ENCODE data around the gene RIMKLB.
"Not testable (repeated sequence)": the region's sequence is repeated elsewhere in the genome, so short reads cannot be mapped to it uniquely, and the experiment has no call there.

- TF ChIP-seq MXI1 (IDR thresholded peaks at IDR 0.05; ENCODE audit: borderline replicate concordance, low read depth, low read length); MAZ (IDR thresholded peaks at IDR 0.05; ENCODE audit: borderline replicate concordance, low read depth, low read length); POLR2A (IDR thresholded peaks at IDR 0.05; ENCODE audit: low read depth, low read length); CTCF (conservative IDR thresholded peaks at IDR 0.05; ENCODE audit: low read depth, low read length); BHLHE40 (IDR thresholded peaks at IDR 0.05; ENCODE audit: low read depth, low read length); ELK1 (IDR thresholded peaks at IDR 0.05; ENCODE audit: borderline replicate concordance, low read depth, low read length); SMC3 (IDR thresholded peaks at IDR 0.05; ENCODE audit: low read depth, low read length): not testable (repeated sequence)
These were observed 107.7 kb downstream of the RIMKLB start for GRCh38 chr12:8805487-8805886.
